ENCODE results near the gene KIF1A. TPM values are rescaled to one million over a fixed set of nuclear protein-coding genes. Genes with fewer than 3 reads are reported as not detected.

KIF1A gene
- total RNA-seq, 2 experiments from 2014 or later: not detected

- Histone ChIP-seq H3K27ac (ENCODE audit: low read depth in 1 of 2, low read length in 2 of 2) (no peak overlapping the region), H3K27me3 (ENCODE audit: control insufficient read depth in 1 of 2, insufficient read depth in 2 of 2, low read length in 2 of 2) (no peaks in the 10 kb centered on the region), H3K4me3 (ENCODE audit: low read length) (no peak overlapping the region), H3K9me3 (ENCODE audit: control insufficient read depth in 1 of 2, insufficient read depth in 1 of 2, low read length in 2 of 2) (peaks cover 0 to 24% of the 10 kb centered on the region in 2 experiments), H3K4me1 (ENCODE audit: insufficient read depth, low read length) (no peaks in the 10 kb centered on the region), H3K36me3 (ENCODE audit: insufficient read depth, low read length) (no peaks in the 10 kb centered on the region)
- intact Hi-C loops (cut with DNase I, micrococcal nuclease): loop anchor here (5.0 kb wide), 3 partner anchors 301 to 1026 kb away; partner anchors contain the start of genes D2HGDH (in 2 of the 2) and PPP1R7 (in 1 of the 2)
- ChIA-PET CTCF (interaction anchor here (0.5 to 1.1 kb wide), 3 partner anchors 14 to 540 kb away, joined by 3 to 4 read pairs (median 3); no protein-coding TSS in a partner anchor), POLR2A (no interaction called here)
- Mint-ChIP-seq H3K9me3 (no peaks in the 10 kb centered on the region), H3K27ac (no peak overlapping the region), H3K4me1 (ENCODE audit: low read depth) (no peaks in the 10 kb centered on the region), H3K36me3 (ENCODE audit: low read depth) (no peaks in the 10 kb centered on the region), H3K27me3 (peaks cover 3% of the 10 kb centered on the region), H3K4me3 (no peak overlapping the region)
- DNase-seq (peak; percentile 72 to 90 (median 82)), ATAC-seq (ENCODE audit: poor library complexity) (peak; percentile 97)
- peak; percentile 88 for TF ChIP-seq CTCF (IDR thresholded peaks at IDR 0.05)
These were observed 31.3 kb upstream of the KIF1A start for GRCh38 chr2:240851078-240851991.

- Histone ChIP-seq H3K9me3 (ENCODE audit: control insufficient read depth in 1 of 2, insufficient read depth in 1 of 2, low read length in 2 of 2) (peaks cover 0 to 18% of the 10 kb centered on the region in 2 experiments), H3K36me3 (ENCODE audit: insufficient read depth, low read length) (no peaks in the 10 kb centered on the region), H3K27me3 (ENCODE audit: control insufficient read depth in 1 of 2, insufficient read depth in 2 of 2, low read length in 2 of 2) (no peaks in the 10 kb centered on the region), H3K4me1 (ENCODE audit: insufficient read depth, low read length) (no peaks in the 10 kb centered on the region), H3K4me3 (ENCODE audit: low read length) (no peak overlapping the region), H3K27ac (ENCODE audit: low read depth in 1 of 2, low read length in 2 of 2) (no peak overlapping the region)
- ATAC-seq (ENCODE audit: poor library complexity) (no peak), DNase-seq (no peak)
- no peaks in the 10 kb centered on the region for H3K4me1 Mint-ChIP-seq (ENCODE audit: low read depth)
- H3K36me3 Mint-ChIP-seq (ENCODE audit: low read depth): no peaks in the 10 kb centered on the region
- no peak overlapping the region for H3K4me3 Mint-ChIP-seq
- POLR2A ChIA-PET: no interaction called here
- no peak for TF ChIP-seq CTCF (IDR thresholded peaks at IDR 0.05)
- no peaks in the 10 kb centered on the region for H3K9me3 Mint-ChIP-seq
- peaks cover 3% of the 10 kb centered on the region for H3K27me3 Mint-ChIP-seq
- CTCF ChIA-PET: interaction anchor here (1.1 kb wide), 1 partner anchor 366 kb away, joined by 3 read pairs; no protein-coding TSS in a partner anchor
- intact Hi-C loops (cut with DNase I, micrococcal nuclease): loop anchor here (5.0 kb wide), 3 partner anchors 302 to 1027 kb away; partner anchors contain the start of genes D2HGDH (in 2 of the 2) and PPP1R7 (in 1 of the 2)
- H3K27ac Mint-ChIP-seq: no peak overlapping the region
These were observed 30.7 kb upstream of the KIF1A start for GRCh38 chr2:240850756-240851077.

GRCh38 chr2:240850026-240850425 is 30.0 kb upstream of the KIF1A start:
- Mint-ChIP-seq H3K27me3 (peaks cover 3% of the 10 kb centered on the region), H3K9me3 (no peaks in the 10 kb centered on the region), H3K4me1 (ENCODE audit: low read depth) (no peaks in the 10 kb centered on the region), H3K4me3 (no peak overlapping the region), H3K36me3 (ENCODE audit: low read depth) (no peaks in the 10 kb centered on the region), H3K27ac (no peak overlapping the region)
- Histone ChIP-seq H3K27me3 (ENCODE audit: control insufficient read depth in 1 of 2, insufficient read depth in 2 of 2, low read length in 2 of 2) (no peaks in the 10 kb centered on the region), H3K27ac (ENCODE audit: low read depth in 1 of 2, low read length in 2 of 2) (no peak overlapping the region), H3K9me3 (ENCODE audit: control insufficient read depth in 1 of 2, insufficient read depth in 1 of 2, low read length in 2 of 2) (peaks cover 0 to 11% of the 10 kb centered on the region in 2 experiments), H3K36me3 (ENCODE audit: insufficient read depth, low read length) (no peaks in the 10 kb centered on the region), H3K4me3 (ENCODE audit: low read length) (no peak overlapping the region), H3K4me1 (ENCODE audit: insufficient read depth, low read length) (no peaks in the 10 kb centered on the region)
- CTCF ChIA-PET: no interaction called here
- POLR2A ChIA-PET: no interaction called here
- no peak for TF ChIP-seq CTCF (IDR thresholded peaks at IDR 0.05)
- DNase-seq (no peak), ATAC-seq (ENCODE audit: poor library complexity) (no peak)
- intact Hi-C loops (cut with DNase I, micrococcal nuclease): loop anchor here (5.0 kb wide), 3 partner anchors 302 to 1027 kb away; partner anchors contain the start of genes D2HGDH (in 2 of the 2) and PPP1R7 (in 1 of the 2)
